Measurements from ENCODE around the gene ALX4. TPM values are rescaled to one million over a fixed set of nuclear protein-coding genes. Genes with fewer than 3 reads are reported as not detected.

Gene ALX4
- total RNA-seq, 2 experiments from 2014 or later, result not detected

DNA sequence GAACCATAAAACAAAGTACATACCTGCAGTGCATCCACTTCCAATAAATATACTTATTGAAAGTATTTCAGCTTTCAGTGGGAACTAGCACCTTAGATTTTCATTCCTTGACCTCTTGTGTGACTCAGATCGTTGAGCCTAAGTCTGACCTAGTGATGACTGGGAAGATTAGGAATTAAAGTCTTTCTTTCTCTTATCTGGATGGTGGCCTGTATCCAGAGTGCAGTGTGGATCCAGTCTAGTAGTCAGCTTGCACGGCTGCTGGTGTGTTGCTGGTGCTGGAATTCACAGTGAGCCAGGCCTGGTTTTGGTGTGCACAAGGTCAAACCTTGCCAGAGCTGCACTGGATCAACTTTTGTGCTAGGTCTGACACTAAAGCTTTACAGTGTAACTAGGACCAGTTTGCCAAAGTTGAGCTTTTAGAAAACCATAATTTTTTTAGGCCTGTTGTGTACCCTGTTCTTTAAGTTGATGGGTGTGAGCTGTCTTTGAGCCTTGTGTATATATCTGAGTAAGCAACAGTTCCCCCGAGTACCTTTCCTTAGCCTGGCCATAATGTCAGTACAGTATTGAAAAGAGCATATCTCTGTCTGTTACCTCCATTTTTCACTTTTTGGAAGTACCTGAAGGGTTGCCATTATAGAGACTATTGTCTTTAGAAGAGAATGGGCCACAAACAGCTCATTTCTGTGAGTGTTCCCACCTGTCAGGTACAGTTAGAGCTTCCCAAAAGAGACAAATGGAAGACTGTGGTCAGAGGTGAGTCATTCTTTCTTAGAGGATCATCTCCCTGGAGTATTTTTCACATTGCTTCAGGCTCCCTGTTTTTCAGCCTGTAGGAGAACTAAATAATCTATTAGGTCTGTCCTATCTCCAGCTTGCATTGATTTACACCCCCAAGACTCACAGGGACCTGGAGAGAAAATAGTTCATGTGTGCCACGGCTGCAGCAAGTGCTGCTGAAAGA lies 89.8 kb downstream of the ALX4 start:
- ChIA-PET CTCF (no interaction called here), POLR2A (no interaction called here)
- no peak for DNase-seq
- H3K27me3 Mint-ChIP-seq, result no peaks in the 10 kb centered on the region
- H3K4me3 Mint-ChIP-seq, result no peak overlapping the region
- H3K36me3 Mint-ChIP-seq (ENCODE audit: low read depth), result peaks cover 2% of the 10 kb centered on the region
- H3K9me3 Mint-ChIP-seq, result no peaks in the 10 kb centered on the region
- H3K27ac Mint-ChIP-seq, result no peak overlapping the region
- no peaks in the 10 kb centered on the region for H3K4me1 Mint-ChIP-seq

DNA sequence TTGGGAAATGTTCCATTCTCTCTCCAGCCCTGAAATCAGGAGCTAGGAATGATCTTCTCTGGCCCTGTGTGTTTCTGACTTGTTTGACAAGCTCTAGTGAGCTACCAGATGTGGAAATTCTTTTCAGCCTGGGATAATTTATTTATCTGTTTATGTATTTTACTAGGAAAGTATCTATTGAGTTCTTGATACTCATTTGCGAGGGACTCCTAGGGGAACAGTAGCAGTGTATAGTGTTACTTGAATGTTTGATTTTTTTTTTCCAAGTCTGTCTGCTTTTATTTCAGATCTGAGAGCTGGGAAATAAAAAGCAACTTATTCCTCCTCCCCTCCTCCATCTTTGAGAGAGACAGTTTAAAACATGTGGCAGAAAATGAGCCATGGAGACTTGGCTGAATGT lies 92.5 kb downstream of the ALX4 start:
- Mint-ChIP-seq H3K9me3 (peaks cover 2% of the 10 kb centered on the region), H3K4me3 (no peak overlapping the region), H3K27ac (no peak overlapping the region), H3K27me3 (no peaks in the 10 kb centered on the region), H3K36me3 (ENCODE audit: low read depth) (peaks cover 2% of the 10 kb centered on the region), H3K4me1 (no peaks in the 10 kb centered on the region)
- POLR2A ChIA-PET, result no interaction called here
- CTCF ChIA-PET, result no interaction called here
- DNase-seq, result no peak

DNA sequence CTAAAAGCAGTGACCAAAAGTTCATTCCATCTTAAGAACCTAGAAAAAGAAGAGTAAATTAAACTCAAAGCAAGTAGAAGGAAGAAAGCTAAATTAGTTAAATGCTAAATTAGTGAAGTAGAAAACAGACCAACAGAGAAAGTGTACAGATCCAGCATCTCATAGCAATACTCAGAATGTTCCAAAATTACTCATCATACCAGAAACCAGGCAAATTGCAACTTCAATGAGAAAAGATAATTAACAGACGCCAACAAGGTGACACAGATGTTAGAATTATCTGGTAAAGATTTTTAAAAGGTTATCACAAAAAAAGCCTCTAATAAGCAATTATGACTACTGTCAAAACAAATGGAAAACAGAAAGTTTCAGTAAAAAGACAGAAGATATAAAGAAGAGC lies 96.8 kb downstream of the ALX4 start:
- no peak for DNase-seq
- ChIA-PET POLR2A (no interaction called here), CTCF (interaction anchor here (0.5 kb wide), 1 partner anchor 1441 kb away, joined by 5 read pairs; no protein-coding TSS in a partner anchor)
- Mint-ChIP-seq H3K4me3 (no peak overlapping the region), H3K9me3 (peaks cover 4% of the 10 kb centered on the region), H3K36me3 (ENCODE audit: low read depth) (peaks cover 14% of the 10 kb centered on the region), H3K4me1 (peaks cover 2% of the 10 kb centered on the region), H3K27me3 (no peaks in the 10 kb centered on the region), H3K27ac (no peak overlapping the region)

GRCh38 chr11:44212128-44212527 lies 97.8 kb downstream of the ALX4 start:
- peaks cover 18% of the 10 kb centered on the region for H3K36me3 Mint-ChIP-seq (ENCODE audit: low read depth)
- H3K9me3 Mint-ChIP-seq, result peaks cover 4% of the 10 kb centered on the region
- ChIA-PET POLR2A (no interaction called here), CTCF (no interaction called here)
- no peak overlapping the region for H3K27ac Mint-ChIP-seq
- H3K27me3 Mint-ChIP-seq, result no peaks in the 10 kb centered on the region
- no peak overlapping the region for H3K4me3 Mint-ChIP-seq
- DNase-seq, result no peak
- H3K4me1 Mint-ChIP-seq, result peaks cover 2% of the 10 kb centered on the region

Other genes with a start within 250 kb of the ALX4 start
- 10 to 100 TPM; 38.8 to 41.1 TPM for gene ACCS, start 243.9 kb downstream of the ALX4 start, total RNA-seq
- gene EXT2, start 214.5 kb downstream of the ALX4 start, total RNA-seq, result 10 to 100 TPM; 24.5 to 26.0 TPM